ENCODE data around the gene ACY1. TPM values are rescaled to one million over a fixed set of nuclear protein-coding genes. Genes with fewer than 3 reads are reported as not detected.
A peak's percentile ranks its signal among the peaks of the same experiment; 100 is the strongest.

ACY1 gene
- total and polyA plus RNA-seq, 4 donors = 3.8 to 29.8 (median 24.4) TPM

DNA sequence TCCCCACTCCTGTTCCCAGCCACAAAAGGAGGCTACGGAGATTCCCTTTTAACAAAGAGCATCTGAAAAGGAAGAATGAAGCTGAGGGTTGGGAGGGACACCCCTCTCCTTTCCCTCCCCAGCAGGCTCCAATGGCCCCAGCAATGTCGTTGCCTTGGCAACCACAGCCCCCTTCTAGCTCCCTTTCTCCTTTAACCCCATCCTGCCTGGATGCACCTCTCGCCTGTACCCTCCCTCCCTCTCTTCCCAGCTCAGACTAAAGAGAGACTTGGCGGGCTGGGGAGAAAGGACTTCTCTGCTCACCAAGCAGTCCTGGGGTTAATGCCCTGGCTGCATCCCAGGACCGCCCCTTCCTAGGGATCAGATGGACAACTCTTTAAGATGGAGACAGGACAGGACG is 19.4 kb downstream of the ACY1 start:
- Histone ChIP-seq H3K36me3 (ENCODE audit: control insufficient read depth, insufficient read depth, low read length) (no peaks in the 10 kb centered on the region), H3K27ac (ENCODE audit: low read depth, low read length) (no peak overlapping the region), H3K27me3 (ENCODE audit: control insufficient read depth, insufficient read depth, low read length) (no peaks in the 10 kb centered on the region), H3K4me3 (ENCODE audit: low read depth, low read length) (no peak overlapping the region), H3K4me1 (ENCODE audit: control insufficient read depth, insufficient read depth, low read length) (peaks cover 57% of the 10 kb centered on the region), H3K9me3 (ENCODE audit: control insufficient read depth, insufficient read depth, low read length) (no peaks in the 10 kb centered on the region)
- peak in 2 of 6 donors; percentile 40 to 89 for DNase-seq (ENCODE audit: low read depth in 4 of 6, low spot score in 6 of 6)
- WGBS (ENCODE audit: insufficient coverage) = 83% methylated on average over 1 of the region's 6 CpGs

DNA sequence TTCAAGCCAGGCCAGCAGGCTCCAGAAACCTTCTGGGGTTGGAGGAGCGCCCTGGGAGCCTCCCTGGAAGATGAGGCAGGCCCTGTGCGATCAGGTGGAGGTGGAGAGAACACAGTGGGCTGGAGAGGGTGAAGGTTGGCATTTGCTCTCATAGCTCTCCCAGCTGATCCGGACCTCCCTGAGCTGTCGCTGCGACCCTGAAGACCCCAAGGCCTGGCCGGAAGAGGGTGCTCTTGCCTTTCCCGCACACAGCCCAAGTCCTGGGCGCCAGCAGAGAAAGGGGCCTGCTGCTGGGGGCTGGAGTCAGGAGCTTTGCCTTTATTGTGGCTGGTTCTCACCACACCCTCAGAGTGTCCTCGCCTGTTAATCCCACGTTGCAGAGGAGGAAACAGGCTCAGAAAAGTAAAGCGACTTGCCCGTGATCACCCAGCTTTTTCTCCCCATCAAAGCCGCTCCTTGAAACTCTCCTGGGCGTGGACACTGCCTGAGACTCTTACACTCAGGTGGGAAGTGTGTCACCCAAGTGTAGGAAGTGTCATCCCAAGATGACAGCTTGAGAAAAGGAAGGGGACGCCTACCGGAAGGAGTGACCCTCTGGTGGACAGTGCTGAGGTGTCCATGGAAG is 20.9 kb downstream of the ACY1 start:
- H3K4me1 ChIP-seq (ENCODE audit: control insufficient read depth, insufficient read depth, low read length) = peaks cover 57% of the 10 kb centered on the region
- H3K36me3 ChIP-seq (ENCODE audit: control insufficient read depth, insufficient read depth, low read length) = no peaks in the 10 kb centered on the region
- DNase-seq (ENCODE audit: low read depth in 4 of 6, low spot score in 6 of 6) = peak in 3 of 6 donors; percentile 65 to 89 (median 87)
- 25% methylated on average over 11 of the region's 16 CpGs for WGBS (ENCODE audit: insufficient coverage)
- no peak overlapping the region for H3K4me3 ChIP-seq (ENCODE audit: low read depth, low read length)
- H3K27ac ChIP-seq (ENCODE audit: low read depth, low read length) = no peak overlapping the region
- no peaks in the 10 kb centered on the region for H3K27me3 ChIP-seq (ENCODE audit: control insufficient read depth, insufficient read depth, low read length)
- no peaks in the 10 kb centered on the region for H3K9me3 ChIP-seq (ENCODE audit: control insufficient read depth, insufficient read depth, low read length)

DNA sequence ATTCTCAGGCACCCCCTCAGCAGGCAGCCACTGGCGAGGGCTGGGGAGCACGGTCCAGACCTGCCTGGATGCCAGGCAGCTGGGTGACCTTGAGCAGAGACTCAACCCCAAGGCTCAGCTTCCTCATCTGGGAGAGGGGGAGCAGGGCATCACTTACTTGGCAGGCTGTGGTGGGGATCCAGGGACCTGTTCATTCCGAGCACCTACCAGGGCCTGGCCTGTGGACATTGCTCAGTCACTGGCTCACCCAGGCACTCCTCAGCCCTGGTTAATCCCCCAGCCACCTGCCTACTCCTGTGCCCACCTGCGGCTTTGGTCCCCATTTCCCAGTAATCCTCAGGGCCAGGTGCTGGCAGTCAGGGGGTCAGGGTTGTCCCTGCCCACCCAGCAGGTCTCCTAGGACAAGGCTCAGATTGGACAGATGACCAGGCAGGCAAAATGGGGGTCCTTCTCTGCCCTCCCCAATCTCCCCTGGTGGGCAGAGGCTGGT is 21.6 kb downstream of the ACY1 start:
- no peaks in the 10 kb centered on the region for H3K27me3 ChIP-seq (ENCODE audit: control insufficient read depth, insufficient read depth, low read length)
- 79% methylated on average over 4 of the region's 4 CpGs for WGBS (ENCODE audit: insufficient coverage)
- H3K9me3 ChIP-seq (ENCODE audit: control insufficient read depth, insufficient read depth, low read length) = no peaks in the 10 kb centered on the region
- peak overlapping the region; percentile 4 for H3K27ac ChIP-seq (ENCODE audit: low read depth, low read length)
- no peaks in the 10 kb centered on the region for H3K36me3 ChIP-seq (ENCODE audit: control insufficient read depth, insufficient read depth, low read length)
- no peak overlapping the region for H3K4me3 ChIP-seq (ENCODE audit: low read depth, low read length)
- peaks cover 57% of the 10 kb centered on the region for H3K4me1 ChIP-seq (ENCODE audit: control insufficient read depth, insufficient read depth, low read length)
- DNase-seq (ENCODE audit: low read depth in 4 of 6, low spot score in 6 of 6) = no peak

DNA sequence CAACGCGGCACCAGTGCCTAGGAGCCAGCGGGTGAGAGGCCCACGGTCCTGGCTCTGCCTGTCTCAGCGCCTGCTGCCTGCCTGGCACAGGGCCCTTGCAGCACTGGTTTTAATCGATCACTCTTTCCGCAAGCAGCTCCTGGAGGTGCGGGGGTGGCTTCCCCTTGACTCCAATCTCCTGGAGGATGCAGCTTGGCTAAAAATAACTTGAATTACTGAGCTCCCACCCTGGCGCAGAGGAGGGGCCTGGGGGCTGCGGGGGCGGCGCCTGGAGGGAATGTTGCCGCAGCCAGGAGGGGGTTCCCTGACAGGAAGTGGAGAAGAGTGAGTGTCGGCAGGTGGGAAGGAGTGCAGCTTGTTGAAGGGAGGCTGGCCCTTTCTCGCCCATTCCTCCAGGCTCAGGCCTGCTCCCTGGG is 22.2 kb downstream of the ACY1 start:
- H3K9me3 ChIP-seq (ENCODE audit: control insufficient read depth, insufficient read depth, low read length) = no peaks in the 10 kb centered on the region
- no peaks in the 10 kb centered on the region for H3K27me3 ChIP-seq (ENCODE audit: control insufficient read depth, insufficient read depth, low read length)
- no peak overlapping the region for H3K4me3 ChIP-seq (ENCODE audit: low read depth, low read length)
- no peaks in the 10 kb centered on the region for H3K36me3 ChIP-seq (ENCODE audit: control insufficient read depth, insufficient read depth, low read length)
- peak in 2 of 6 donors; percentile 68 to 86 for DNase-seq (ENCODE audit: low read depth in 4 of 6, low spot score in 6 of 6)
- H3K27ac ChIP-seq (ENCODE audit: low read depth, low read length) = peak overlapping the region; percentile 4
- peaks cover 57% of the 10 kb centered on the region for H3K4me1 ChIP-seq (ENCODE audit: control insufficient read depth, insufficient read depth, low read length)
- 10% methylated on average over 15 of the region's 15 CpGs for WGBS (ENCODE audit: insufficient coverage)

DNA sequence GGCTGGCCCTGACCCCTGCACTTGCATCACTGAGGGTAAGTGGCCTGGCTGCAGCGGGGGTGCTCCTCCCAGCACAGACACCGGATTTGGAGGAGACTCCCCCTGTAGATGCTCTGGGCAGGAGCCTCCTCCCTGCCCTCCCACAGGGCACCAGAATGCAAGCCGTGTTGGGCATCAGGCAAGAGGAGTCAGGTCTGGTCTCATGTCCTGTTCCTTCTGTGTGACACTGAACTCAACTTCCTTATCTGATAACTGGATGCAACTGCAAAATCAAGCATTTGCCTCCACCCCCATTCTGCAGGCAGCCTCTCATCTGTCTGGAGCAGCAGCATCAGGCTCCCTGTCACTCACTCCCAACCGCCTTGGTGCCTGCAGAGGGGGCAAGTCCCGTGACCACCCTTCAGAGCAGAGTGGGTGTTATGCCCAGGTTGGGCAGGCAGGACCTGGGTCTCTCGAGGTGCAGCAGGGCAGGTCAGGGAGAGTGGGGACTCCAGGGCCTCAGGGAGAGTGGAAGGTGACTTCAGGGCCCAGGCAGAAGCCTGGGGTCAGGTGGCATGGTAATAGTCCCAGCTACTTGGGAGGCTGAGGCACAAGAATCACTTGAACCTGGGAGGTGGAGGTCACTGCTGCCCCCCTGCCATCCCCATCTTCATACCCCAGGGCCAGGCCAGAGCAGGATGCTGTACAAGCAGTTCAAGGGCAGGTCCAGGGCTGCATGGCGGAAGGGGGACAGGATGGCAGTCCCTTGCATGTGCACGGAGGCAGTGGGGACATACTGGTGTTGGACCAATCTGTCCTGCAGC is 22.9 kb downstream of the ACY1 start:
- no peaks in the 10 kb centered on the region for H3K9me3 ChIP-seq (ENCODE audit: control insufficient read depth, insufficient read depth, low read length)
- H3K36me3 ChIP-seq (ENCODE audit: control insufficient read depth, insufficient read depth, low read length) = no peaks in the 10 kb centered on the region
- DNase-seq (ENCODE audit: low read depth in 4 of 6, low spot score in 6 of 6) = no peak
- peaks cover 57% of the 10 kb centered on the region for H3K4me1 ChIP-seq (ENCODE audit: control insufficient read depth, insufficient read depth, low read length)
- no peaks in the 10 kb centered on the region for H3K27me3 ChIP-seq (ENCODE audit: control insufficient read depth, insufficient read depth, low read length)
- H3K4me3 ChIP-seq (ENCODE audit: low read depth, low read length) = no peak overlapping the region
- H3K27ac ChIP-seq (ENCODE audit: low read depth, low read length) = no peak overlapping the region
- WGBS (ENCODE audit: insufficient coverage) = 55% methylated on average over 8 of the region's 8 CpGs

DNA sequence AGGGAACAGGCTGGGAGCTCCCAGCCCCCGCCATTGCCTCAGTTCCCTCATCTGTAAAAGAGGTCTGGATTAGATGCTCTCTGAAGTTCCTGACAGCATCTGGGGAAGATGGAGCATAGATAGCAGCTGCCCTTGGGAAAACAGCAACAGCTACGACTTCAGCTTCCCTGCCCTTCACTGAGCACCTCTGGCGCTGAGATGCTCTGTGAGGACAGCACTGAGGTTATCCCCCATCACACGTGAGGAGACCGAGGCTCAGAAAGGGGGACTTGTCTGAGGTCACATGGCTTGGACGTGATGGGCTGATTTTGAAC is 23.4 kb downstream of the ACY1 start:
- Histone ChIP-seq H3K4me1 (ENCODE audit: control insufficient read depth, insufficient read depth, low read length) (peaks cover 51% of the 10 kb centered on the region), H3K27me3 (ENCODE audit: control insufficient read depth, insufficient read depth, low read length) (no peaks in the 10 kb centered on the region), H3K36me3 (ENCODE audit: control insufficient read depth, insufficient read depth, low read length) (no peaks in the 10 kb centered on the region), H3K4me3 (ENCODE audit: low read depth, low read length) (no peak overlapping the region), H3K27ac (ENCODE audit: low read depth, low read length) (no peak overlapping the region), H3K9me3 (ENCODE audit: control insufficient read depth, insufficient read depth, low read length) (no peaks in the 10 kb centered on the region)
- no peak for DNase-seq (ENCODE audit: low read depth in 4 of 6, low spot score in 6 of 6)
- WGBS (ENCODE audit: insufficient coverage) = 83% methylated on average over 5 of the region's 6 CpGs

DNA sequence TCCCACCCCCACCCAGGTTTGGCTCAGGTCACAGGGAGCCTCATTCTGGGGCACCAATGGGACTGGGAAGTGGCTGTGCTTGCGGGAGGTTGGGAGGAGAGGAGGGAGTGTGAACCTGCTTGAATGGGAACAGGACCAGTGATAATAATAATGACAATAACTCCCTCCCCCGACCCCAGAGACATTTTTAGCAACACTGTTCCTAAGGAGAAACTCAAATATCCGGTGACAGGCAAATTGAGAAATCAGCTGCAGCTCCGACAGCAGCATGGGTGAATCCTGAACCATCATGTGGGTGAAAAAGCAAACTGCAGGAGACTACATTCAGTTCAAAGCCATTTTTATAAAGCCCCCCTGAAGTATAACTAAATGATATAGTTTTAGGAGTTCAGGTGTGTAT is 24.0 kb downstream of the ACY1 start:
- no peak for DNase-seq (ENCODE audit: low read depth in 4 of 6, low spot score in 6 of 6)
- Histone ChIP-seq H3K27ac (ENCODE audit: low read depth, low read length) (no peak overlapping the region), H3K4me1 (ENCODE audit: control insufficient read depth, insufficient read depth, low read length) (peaks cover 46% of the 10 kb centered on the region), H3K27me3 (ENCODE audit: control insufficient read depth, insufficient read depth, low read length) (no peaks in the 10 kb centered on the region), H3K9me3 (ENCODE audit: control insufficient read depth, insufficient read depth, low read length) (no peaks in the 10 kb centered on the region), H3K4me3 (ENCODE audit: low read depth, low read length) (no peak overlapping the region), H3K36me3 (ENCODE audit: control insufficient read depth, insufficient read depth, low read length) (no peaks in the 10 kb centered on the region)
- WGBS (ENCODE audit: insufficient coverage) = 80% methylated on average over 1 of the region's 4 CpGs

DNA sequence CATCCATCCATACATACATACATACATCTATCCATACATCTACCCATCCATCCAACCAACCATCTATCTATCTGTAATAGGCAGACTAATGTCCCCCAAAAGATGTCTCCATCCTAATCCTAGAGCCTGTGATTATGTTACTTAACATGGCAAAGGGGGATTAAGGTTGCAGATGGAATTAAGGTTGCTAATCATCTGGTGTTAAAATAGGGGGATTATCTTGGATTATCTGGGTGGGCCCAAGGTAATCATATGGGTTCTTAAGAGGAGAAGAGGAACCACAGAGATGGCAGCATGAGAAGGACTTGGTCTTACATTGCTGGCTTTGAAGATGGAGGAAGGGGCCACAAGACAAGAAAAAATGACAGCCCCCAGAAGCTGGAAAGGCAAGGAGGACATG is 27.1 kb downstream of the ACY1 start:
- DNase-seq (ENCODE audit: low read depth in 4 of 6, low spot score in 6 of 6) = no peak
- H3K9me3 ChIP-seq (ENCODE audit: control insufficient read depth, insufficient read depth, low read length) = no peaks in the 10 kb centered on the region

DNA sequence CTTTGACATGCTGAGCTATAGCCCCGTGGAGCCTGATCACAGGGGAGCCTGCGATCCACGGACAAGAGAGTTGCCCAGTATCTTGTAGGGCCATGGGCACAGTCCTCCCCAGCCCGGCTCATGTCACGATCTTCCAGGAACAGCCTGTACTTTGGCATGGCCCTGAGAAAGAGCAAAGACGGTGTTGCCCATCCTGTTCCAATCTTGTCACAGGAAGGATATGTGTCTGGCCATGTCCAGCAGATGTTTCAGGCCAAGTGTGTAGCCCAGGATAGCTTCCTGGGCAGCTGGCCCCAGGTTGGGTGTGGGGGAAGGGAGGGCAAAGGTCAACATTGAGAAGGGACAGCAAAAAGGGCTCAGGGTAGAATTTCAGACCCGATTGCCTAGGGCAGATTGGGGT is 29.4 kb downstream of the ACY1 start:
- peaks cover 22% of the 10 kb centered on the region for H3K4me1 ChIP-seq (ENCODE audit: control insufficient read depth, insufficient read depth, low read length)
- no peaks in the 10 kb centered on the region for H3K36me3 ChIP-seq (ENCODE audit: control insufficient read depth, insufficient read depth, low read length)
- H3K9me3 ChIP-seq (ENCODE audit: control insufficient read depth, insufficient read depth, low read length) = no peaks in the 10 kb centered on the region
- no peak overlapping the region for H3K4me3 ChIP-seq (ENCODE audit: low read depth, low read length)
- WGBS (ENCODE audit: insufficient coverage) = 71% methylated on average over 7 of the region's 7 CpGs
- no peak for DNase-seq (ENCODE audit: low read depth in 4 of 6, low spot score in 6 of 6)
- H3K27ac ChIP-seq (ENCODE audit: low read depth, low read length) = no peak overlapping the region
- H3K27me3 ChIP-seq (ENCODE audit: control insufficient read depth, insufficient read depth, low read length) = no peaks in the 10 kb centered on the region

More for the DNA sequence above, 27.1 kb downstream of the ACY1 start:
- peaks cover 20% of the 10 kb centered on the region for H3K4me1 ChIP-seq (ENCODE audit: control insufficient read depth, insufficient read depth, low read length)
- H3K36me3 ChIP-seq (ENCODE audit: control insufficient read depth, insufficient read depth, low read length) = no peaks in the 10 kb centered on the region
- H3K4me3 ChIP-seq (ENCODE audit: low read depth, low read length) = no peak overlapping the region
- no peaks in the 10 kb centered on the region for H3K27me3 ChIP-seq (ENCODE audit: control insufficient read depth, insufficient read depth, low read length)
- H3K27ac ChIP-seq (ENCODE audit: low read depth, low read length) = no peak overlapping the region

Data from spinal cord (tissue), 10 donors.